ENCODE results near the gene FHIP1A. TPM values are rescaled to one million over a fixed set of nuclear protein-coding genes. Genes with fewer than 3 reads are reported as not detected.

FHIP1A gene
- total and polyA plus RNA-seq, 9 of the 15 experiments (the other 6 are each of a cell fraction or from before 2014, with no cell fraction given), result 0.01 to 0.95 (median 0.04) TPM; not detected in 4

- ATAC-seq (no peak), FAIRE-seq (no peak), DNase-seq (ENCODE audit: extremely low read depth in 1 of 4, low spot score in 3 of 4) (no peak)
- H3K9me1 ChIP-seq (ENCODE audit: control insufficient read depth, insufficient read depth, low read length), result no peaks in the 10 kb centered on the region
- no peak overlapping the region for H3K4me3 ChIP-seq
- H3K36me3 ChIP-seq (ENCODE audit: control insufficient read depth, insufficient read depth, low read length), result no peaks in the 10 kb centered on the region
- intact Hi-C loops (cut with micrococcal nuclease) (no loop called here), in situ Hi-C loops (cut with MboI) (no loop called here)
- ChIA-PET CTCF (ENCODE audit: low intra/inter-chr PET ratio) (no interaction called here), POLR2A (no interaction called here)
- BruUV-seq (replicated peaks), result no TSS peak
- H3K79me2 ChIP-seq (ENCODE audit: control insufficient read depth, insufficient read depth, low read length), result no peaks in the 10 kb centered on the region
- peaks cover 4 to 18% of the 10 kb centered on the region in 2 experiments; a peak in 3 of 5 replicates for H3K4me1 ChIP-seq (replicated peaks in 1 of 2; ENCODE audit: control insufficient read depth in 2 of 2, insufficient read depth in 2 of 2, low read length in 2 of 2)
- no peaks in the 10 kb centered on the region for H3K9me3 ChIP-seq (replicated peaks; ENCODE audit: control insufficient read depth, insufficient read depth, low read depth, low read length)
- no peaks in the 10 kb centered on the region for H4K20me1 ChIP-seq (replicated peaks; ENCODE audit: control insufficient read depth, insufficient read depth, low read length)
- TF ChIP-seq POU5F1 (IDR thresholded peaks at IDR 0.05; ENCODE audit: borderline replicate concordance, low read depth, low read length, partially characterized antibody) (no peak), NFYB (IDR thresholded peaks at IDR 0.05; ENCODE audit: extremely low read depth, insufficient read length) (no peak), ZNF134 (CRISPR knock-in tag; conservative IDR thresholded peaks at IDR 0.05) (no peak), ZNF75A (CRISPR knock-in tag; IDR thresholded peaks at IDR 0.05) (no peak), PHF8 (IDR thresholded peaks at IDR 0.05; ENCODE audit: borderline replicate concordance, low read length) (no peak), ZNF133 (CRISPR knock-in tag; IDR thresholded peaks at IDR 0.05) (no peak), HMGXB4 (CRISPR knock-in tag; IDR thresholded peaks at IDR 0.05) (no peak), YBX1 (IDR thresholded peaks at IDR 0.05) (no peak), RNF219 (CRISPR knock-in tag; IDR thresholded peaks at IDR 0.05) (no peak), ZBED1 (IDR thresholded peaks at IDR 0.05) (no peak), SNRNP70 (optimal IDR thresholded peaks at IDR 0.05; ENCODE audit: low read depth, low read length) (no peak), HMG20A (CRISPR knock-in tag; conservative IDR thresholded peaks at IDR 0.05) (no peak)
- H2AFZ ChIP-seq (ENCODE audit: low read depth, low read length), result no peak overlapping the region
- H3K9ac ChIP-seq (ENCODE audit: insufficient read depth in 1 of 2, low read depth in 2 of 2, low read length in 2 of 2), result no peak overlapping the region
- WGBS (ENCODE audit: insufficient coverage, low coverage, missing lambda C conversion rate), result 3% methylated on average over 4 of the region's 4 CpGs
- no peak overlapping the region for H3K27ac ChIP-seq (ENCODE audit: extremely low read depth, low read depth, low read length)
- H3K4me2 ChIP-seq (ENCODE audit: insufficient read depth, low read length), result no peak overlapping the region
- peaks cover 2 to 30% of the 10 kb centered on the region in 2 experiments; a peak in 3 of 5 replicates for H3K27me3 ChIP-seq (ENCODE audit: control insufficient read depth in 2 of 2, insufficient read depth in 2 of 2, low read length in 2 of 2)
Measured at GRCh38 chr4:151407018-151407417, 2.0 kb upstream of the FHIP1A start.
